ENCODE measurements around the gene MRPL43.

MRPL43 gene

GRCh38 chr10:101002456-101002855 is 15.2 kb upstream of the MRPL43 start:
- H3K79me2 ChIP-seq (ENCODE audit: insufficient read depth, low read length) = no peaks in the 10 kb centered on the region
- H3K9ac ChIP-seq (ENCODE audit: low read depth, low read length) = no peak overlapping the region
- no peak overlapping the region for H2AFZ ChIP-seq (ENCODE audit: low read depth, low read length)
- H3K4me2 ChIP-seq (ENCODE audit: insufficient read depth, low read length) = no peak overlapping the region
- no peaks in the 10 kb centered on the region for H3K9me3 ChIP-seq (ENCODE audit: insufficient read depth, low read length, severe bottlenecking)
- no peak overlapping the region for H3K4me3 ChIP-seq (ENCODE audit: low read depth in 1 of 2, low read length in 2 of 2)
- H3K27ac ChIP-seq (ENCODE audit: low read length) = no peak overlapping the region
- H3K4me1 ChIP-seq (ENCODE audit: insufficient read depth, low read length) = peaks cover 27% of the 10 kb centered on the region
- ATAC-seq (ENCODE audit: insufficient read depth, low read depth) (no peak), DNase-seq (no peak)
- peaks cover 4% of the 10 kb centered on the region for H4K20me1 ChIP-seq (ENCODE audit: insufficient read depth, low read length)
- TF ChIP-seq CTCF (IDR thresholded peaks at IDR 0.05; ENCODE audit: borderline replicate concordance, extremely low read depth, low read length, poor library complexity, severe bottlenecking) = no peak
- no peak for TF ChIP-seq EZH2 (IDR thresholded peaks at IDR 0.05; ENCODE audit: borderline replicate concordance, low read depth, low read length, severe bottlenecking)
- peaks cover 13% of the 10 kb centered on the region; the same call in 1 of the 2 replicates for H3K36me3 ChIP-seq (ENCODE audit: insufficient read depth, low read length)
- H3K27me3 ChIP-seq (ENCODE audit: insufficient read depth, low read length, poor library complexity) = no peaks in the 10 kb centered on the region

- TF ChIP-seq EZH2 (IDR thresholded peaks at IDR 0.05; ENCODE audit: borderline replicate concordance, low read depth, low read length, severe bottlenecking) = no peak
- H2AFZ ChIP-seq (ENCODE audit: low read depth, low read length) = no peak overlapping the region
- H3K27ac ChIP-seq (ENCODE audit: low read length) = no peak overlapping the region
- H3K4me3 ChIP-seq (ENCODE audit: low read depth in 1 of 2, low read length in 2 of 2) = no peak overlapping the region
- no peaks in the 10 kb centered on the region; the same call in 1 of the 2 replicates for H3K79me2 ChIP-seq (ENCODE audit: insufficient read depth, low read length)
- ATAC-seq (ENCODE audit: insufficient read depth, low read depth) (no peak), DNase-seq (no peak)
- no peaks in the 10 kb centered on the region for H3K27me3 ChIP-seq (ENCODE audit: insufficient read depth, low read length, poor library complexity)
- no peak overlapping the region for H3K9ac ChIP-seq (ENCODE audit: low read depth, low read length)
- H3K4me1 ChIP-seq (ENCODE audit: insufficient read depth, low read length) = peaks cover 31% of the 10 kb centered on the region
- no peaks in the 10 kb centered on the region for H3K9me3 ChIP-seq (ENCODE audit: insufficient read depth, low read length, severe bottlenecking)
- peaks cover 13% of the 10 kb centered on the region; the same call in 1 of the 2 replicates for H3K36me3 ChIP-seq (ENCODE audit: insufficient read depth, low read length)
- no peak overlapping the region for H3K4me2 ChIP-seq (ENCODE audit: insufficient read depth, low read length)
- peaks cover 4% of the 10 kb centered on the region for H4K20me1 ChIP-seq (ENCODE audit: insufficient read depth, low read length)
Observed at GRCh38 chr10:101001659-101002035, 14.3 kb upstream of the MRPL43 start.

- no peaks in the 10 kb centered on the region for H3K27me3 ChIP-seq (ENCODE audit: insufficient read depth, low read length, poor library complexity)
- H3K4me2 ChIP-seq (ENCODE audit: insufficient read depth, low read length) = no peak overlapping the region
- peaks cover 4% of the 10 kb centered on the region for H4K20me1 ChIP-seq (ENCODE audit: insufficient read depth, low read length)
- H2AFZ ChIP-seq (ENCODE audit: low read depth, low read length) = no peak overlapping the region
- no peak overlapping the region for H3K9ac ChIP-seq (ENCODE audit: low read depth, low read length)
- H3K27ac ChIP-seq (ENCODE audit: low read length) = no peak overlapping the region
- no peaks in the 10 kb centered on the region for H3K9me3 ChIP-seq (ENCODE audit: insufficient read depth, low read length, severe bottlenecking)
- H3K36me3 ChIP-seq (ENCODE audit: insufficient read depth, low read length) = peaks cover 10% of the 10 kb centered on the region; the same call in 1 of the 2 replicates
- peaks cover 36% of the 10 kb centered on the region for H3K4me1 ChIP-seq (ENCODE audit: insufficient read depth, low read length)
- DNase-seq (no peak), ATAC-seq (ENCODE audit: insufficient read depth, low read depth) (no peak)
- no peak overlapping the region for H3K4me3 ChIP-seq (ENCODE audit: low read depth in 1 of 2, low read length in 2 of 2)
- TF ChIP-seq CTCF (IDR thresholded peaks at IDR 0.05; ENCODE audit: borderline replicate concordance, extremely low read depth, low read length, poor library complexity, severe bottlenecking) (no peak), EZH2 (IDR thresholded peaks at IDR 0.05; ENCODE audit: borderline replicate concordance, low read depth, low read length, severe bottlenecking) (no peak)
- H3K79me2 ChIP-seq (ENCODE audit: insufficient read depth, low read length) = no peaks in the 10 kb centered on the region; the same call in 1 of the 2 replicates
Observed at GRCh38 chr10:101000915-101001658, 13.8 kb upstream of the MRPL43 start.

GRCh38 chr10:101000127-101000914 is 13.0 kb upstream of the MRPL43 start:
- Histone ChIP-seq H3K9me3 (ENCODE audit: insufficient read depth, low read length, severe bottlenecking) (no peaks in the 10 kb centered on the region), H3K9ac (ENCODE audit: low read depth, low read length) (peak overlapping the region; percentile 83), H3K4me1 (ENCODE audit: insufficient read depth, low read length) (peaks cover 37% of the 10 kb centered on the region), H3K79me2 (ENCODE audit: insufficient read depth, low read length) (no peaks in the 10 kb centered on the region; the same call in 1 of the 2 replicates), H3K27ac (ENCODE audit: low read length) (no peak overlapping the region), H3K4me3 (ENCODE audit: low read depth in 1 of 2, low read length in 2 of 2) (peak overlapping the region in 1 of 2 experiments; percentile 93; a peak in 2 of 4 replicates), H4K20me1 (ENCODE audit: insufficient read depth, low read length) (peaks cover 4% of the 10 kb centered on the region), H3K27me3 (ENCODE audit: insufficient read depth, low read length, poor library complexity) (no peaks in the 10 kb centered on the region), H3K36me3 (ENCODE audit: insufficient read depth, low read length) (0 out of 2 replicates have a peak, but pooled peaks cover 4% of the 10 kb centered on the region), H3K4me2 (ENCODE audit: insufficient read depth, low read length) (peak overlapping the region; percentile 98), H2AFZ (ENCODE audit: low read depth, low read length) (no peak overlapping the region; the same call in 1 of the 2 replicates)
- TF ChIP-seq EZH2 (IDR thresholded peaks at IDR 0.05; ENCODE audit: borderline replicate concordance, low read depth, low read length, severe bottlenecking) = no peak
- TF ChIP-seq CTCF (IDR thresholded peaks at IDR 0.05; ENCODE audit: borderline replicate concordance, extremely low read depth, low read length, poor library complexity, severe bottlenecking) = no peak
- ATAC-seq (ENCODE audit: insufficient read depth, low read depth) = no peak
- no peak for DNase-seq
